ENCODE results near the gene TWF2. TPM values are rescaled to one million over a fixed set of nuclear protein-coding genes. Genes with fewer than 3 reads are reported as not detected.

The TWF2 gene
- total and polyA plus RNA-seq, 2 of the 13 experiments (the other 11 are each of a cell fraction or from before 2014, with no cell fraction given), result 45.5 to 108 TPM

- TF ChIP-seq MBNL3 (CRISPR knock-in tag; conservative IDR thresholded peaks at IDR 0.05) (no peak), ZSCAN25 (CRISPR knock-in tag; IDR thresholded peaks at IDR 0.05) (peak; percentile 65; the same call in 1 of the 2 replicates), ZNF234 (CRISPR knock-in tag; conservative IDR thresholded peaks at IDR 0.05) (no peak), NCOA1 (CRISPR knock-in tag; IDR thresholded peaks at IDR 0.05) (no peak), MYNN (CRISPR knock-in tag; IDR thresholded peaks at IDR 0.05; ENCODE audit: low read depth) (no peak), ZSCAN31 (CRISPR knock-in tag; IDR thresholded peaks at IDR 0.05; ENCODE audit: low read depth) (0 out of 2 replicates have a peak, but pooled peaks have one; percentile 10), ZNF839 (CRISPR knock-in tag; IDR thresholded peaks at IDR 0.05; ENCODE audit: borderline replicate concordance) (no peak), ZNF225 (CRISPR knock-in tag; IDR thresholded peaks at IDR 0.05) (no peak; the same call in 1 of the 2 replicates), SOX5 (CRISPR knock-in tag; IDR thresholded peaks at IDR 0.05; ENCODE audit: borderline replicate concordance) (no peak; the same call in none of the 2 replicates), MAFK (conservative IDR thresholded peaks at IDR 0.05 in 1 of 2, IDR thresholded peaks at IDR 0.05 in 1 of 2; ENCODE audit: low read length in 2 of 2) (no peak), ZNF407 (CRISPR knock-in tag; IDR thresholded peaks at IDR 0.05; ENCODE audit: not compliant biosample characterization) (no peak)
- TF ChIP-seq, protein P1, sequence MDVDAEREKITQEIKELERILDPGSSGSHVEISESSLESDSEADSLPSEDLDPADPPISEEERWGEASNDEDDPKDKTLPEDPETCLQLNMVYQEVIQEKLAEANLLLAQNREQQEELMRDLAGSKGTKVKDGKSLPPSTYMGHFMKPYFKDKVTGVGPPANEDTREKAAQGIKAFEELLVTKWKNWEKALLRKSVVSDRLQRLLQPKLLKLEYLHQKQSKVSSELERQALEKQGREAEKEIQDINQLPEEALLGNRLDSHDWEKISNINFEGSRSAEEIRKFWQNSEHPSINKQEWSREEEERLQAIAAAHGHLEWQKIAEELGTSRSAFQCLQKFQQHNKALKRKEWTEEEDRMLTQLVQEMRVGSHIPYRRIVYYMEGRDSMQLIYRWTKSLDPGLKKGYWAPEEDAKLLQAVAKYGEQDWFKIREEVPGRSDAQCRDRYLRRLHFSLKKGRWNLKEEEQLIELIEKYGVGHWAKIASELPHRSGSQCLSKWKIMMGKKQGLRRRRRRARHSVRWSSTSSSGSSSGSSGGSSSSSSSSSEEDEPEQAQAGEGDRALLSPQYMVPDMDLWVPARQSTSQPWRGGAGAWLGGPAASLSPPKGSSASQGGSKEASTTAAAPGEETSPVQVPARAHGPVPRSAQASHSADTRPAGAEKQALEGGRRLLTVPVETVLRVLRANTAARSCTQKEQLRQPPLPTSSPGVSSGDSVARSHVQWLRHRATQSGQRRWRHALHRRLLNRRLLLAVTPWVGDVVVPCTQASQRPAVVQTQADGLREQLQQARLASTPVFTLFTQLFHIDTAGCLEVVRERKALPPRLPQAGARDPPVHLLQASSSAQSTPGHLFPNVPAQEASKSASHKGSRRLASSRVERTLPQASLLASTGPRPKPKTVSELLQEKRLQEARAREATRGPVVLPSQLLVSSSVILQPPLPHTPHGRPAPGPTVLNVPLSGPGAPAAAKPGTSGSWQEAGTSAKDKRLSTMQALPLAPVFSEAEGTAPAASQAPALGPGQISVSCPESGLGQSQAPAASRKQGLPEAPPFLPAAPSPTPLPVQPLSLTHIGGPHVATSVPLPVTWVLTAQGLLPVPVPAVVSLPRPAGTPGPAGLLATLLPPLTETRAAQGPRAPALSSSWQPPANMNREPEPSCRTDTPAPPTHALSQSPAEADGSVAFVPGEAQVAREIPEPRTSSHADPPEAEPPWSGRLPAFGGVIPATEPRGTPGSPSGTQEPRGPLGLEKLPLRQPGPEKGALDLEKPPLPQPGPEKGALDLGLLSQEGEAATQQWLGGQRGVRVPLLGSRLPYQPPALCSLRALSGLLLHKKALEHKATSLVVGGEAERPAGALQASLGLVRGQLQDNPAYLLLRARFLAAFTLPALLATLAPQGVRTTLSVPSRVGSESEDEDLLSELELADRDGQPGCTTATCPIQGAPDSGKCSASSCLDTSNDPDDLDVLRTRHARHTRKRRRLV (CRISPR knock-in tag; IDR thresholded peaks at IDR 0.05), result no peak
- TF ChIP-seq, protein P2, sequence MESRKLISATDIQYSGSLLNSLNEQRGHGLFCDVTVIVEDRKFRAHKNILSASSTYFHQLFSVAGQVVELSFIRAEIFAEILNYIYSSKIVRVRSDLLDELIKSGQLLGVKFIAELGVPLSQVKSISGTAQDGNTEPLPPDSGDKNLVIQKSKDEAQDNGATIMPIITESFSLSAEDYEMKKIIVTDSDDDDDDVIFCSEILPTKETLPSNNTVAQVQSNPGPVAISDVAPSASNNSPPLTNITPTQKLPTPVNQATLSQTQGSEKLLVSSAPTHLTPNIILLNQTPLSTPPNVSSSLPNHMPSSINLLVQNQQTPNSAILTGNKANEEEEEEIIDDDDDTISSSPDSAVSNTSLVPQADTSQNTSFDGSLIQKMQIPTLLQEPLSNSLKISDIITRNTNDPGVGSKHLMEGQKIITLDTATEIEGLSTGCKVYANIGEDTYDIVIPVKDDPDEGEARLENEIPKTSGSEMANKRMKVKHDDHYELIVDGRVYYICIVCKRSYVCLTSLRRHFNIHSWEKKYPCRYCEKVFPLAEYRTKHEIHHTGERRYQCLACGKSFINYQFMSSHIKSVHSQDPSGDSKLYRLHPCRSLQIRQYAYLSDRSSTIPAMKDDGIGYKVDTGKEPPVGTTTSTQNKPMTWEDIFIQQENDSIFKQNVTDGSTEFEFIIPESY (CRISPR knock-in tag; IDR thresholded peaks at IDR 0.05), result peak; percentile 37; the same call in 1 of the 2 replicates
These were observed 39.6 kb upstream of the TWF2 start, which contains the start of gene WDR82 (continued) for GRCh38 chr3:52278510-52279069.
